HEK293 (cell line): ENCODE data around the gene FOXP1.

Experiments used
- CTCF ChIA-PET: fragments of 350-600 bp; formaldehyde crosslinking; extraction: SDS; loops from one replicate; lab custom pipeline; 2021; ENCODE audit warnings: antibody characterized with exemption; lab: Yijun Ruan, JAX
- POLR2A ChIA-PET: fragments of 300-600 bp; formaldehyde crosslinking; extraction: SDS; loops from one replicate; lab custom pipeline; 2020; ENCODE audit warnings: antibody characterized with exemption, inconsistent platforms; lab: Yijun Ruan, JAX
- H3K27ac ChIP-seq: fragments of 200-500 bp; sonication (Bioruptor generic); 2 replicates; pipeline ENCODE4 v1.5.1; 2014; ENCODE audit warnings: low read depth, low read length, control low read depth, inconsistent platforms; ENCODE audit errors: extremely low read depth
- H3K36me3 ChIP-seq, 2 experiments: fragments of 200-500 bp in 1 of 2; sonication (Bioruptor generic) in 1 of 2; 1 replicate in 1 of 2; 2 replicates in 1 of 2; pipeline ENCODE4 v1.5.1; 2014 to 2017; ENCODE audit warnings: inconsistent platforms in 2 of 2, low read length in 2 of 2; ENCODE audit not compliant: control insufficient read depth in 2 of 2, insufficient read depth in 1 of 2
- H3K4me1 ChIP-seq: fragments of 200-500 bp; sonication (Bioruptor generic); 2 replicates; pipeline ENCODE4 v1.5.1; 2014; ENCODE audit warnings: mild to moderate bottlenecking, low read length, inconsistent platforms; ENCODE audit not compliant: control insufficient read depth, insufficient read depth
- H3K4me3 ChIP-seq: 2 replicates; pipeline ENCODE4 v1.5.1; 2011; ENCODE audit warnings: low read depth, mild to moderate bottlenecking, control low read depth, low read length, moderate library complexity
- H3K9me3 ChIP-seq: fragments of 200-500 bp; sonication (Bioruptor generic); 2 replicates; pipeline ENCODE4 v1.5.1; 2014; ENCODE audit warnings: low read depth, low read length, inconsistent platforms; ENCODE audit not compliant: control insufficient read depth, insufficient read depth
- KLF9 ChIP-seq: fragments of 450-650 bp; formaldehyde crosslinking; IDR thresholded peaks from 2 replicates; pipeline ENCODE4 v1.5.1; 2016; ENCODE audit warnings: missing biosample characterization, missing genetic modification characterization, low read depth
- MEIS1 ChIP-seq: sonication (generic); formaldehyde crosslinking; IDR thresholded peaks from 2 replicates; pipeline ENCODE4 v1.8.1; 2022; ENCODE audit warnings: missing genetic modification reagents, mild to moderate bottlenecking, borderline replicate concordance
- PRDM1 ChIP-seq: fragments of 450-650 bp; formaldehyde crosslinking; IDR thresholded peaks from 2 replicates; pipeline ENCODE4; 2016; ENCODE audit warnings: missing biosample characterization, missing genetic modification characterization
- RBAK ChIP-seq: fragments of 450-650 bp; formaldehyde crosslinking; IDR thresholded peaks from 2 replicates; pipeline ENCODE4 v1.5.1; 2016; ENCODE audit warnings: missing biosample characterization, missing genetic modification characterization
- SETDB1 ChIP-seq: IDR thresholded peaks from one replicate; pipeline ENCODE4 v1.6.1; 2017; ENCODE audit warnings: mild to moderate bottlenecking, low read length, moderate library complexity, mixed read lengths; ENCODE audit not compliant: insufficient read length
- WT1 ChIP-seq: fragments of 450-650 bp; formaldehyde crosslinking; IDR thresholded peaks from 2 replicates; pipeline ENCODE4 v1.5.1; 2016; ENCODE audit warnings: missing biosample characterization, missing genetic modification characterization
- ZFP37 ChIP-seq: fragments of 450-650 bp; formaldehyde crosslinking; IDR thresholded peaks from 2 replicates; pipeline ENCODE4 v1.5.1; 2016; ENCODE audit warnings: missing biosample characterization, missing genetic modification characterization
- ZNF146 ChIP-seq: fragments of 450-650 bp; formaldehyde crosslinking; IDR thresholded peaks from 2 replicates; pipeline ENCODE4 v1.5.1; 2016; ENCODE audit warnings: missing biosample characterization, missing genetic modification characterization
- ZNF184 ChIP-seq: fragments of 450-650 bp; IDR thresholded peaks from 2 replicates; pipeline ENCODE4 v1.5.1; 2018; ENCODE audit warnings: missing biosample characterization, mild to moderate bottlenecking, missing genetic modification characterization
- ZNF350 ChIP-seq: fragments of 450-650 bp; formaldehyde crosslinking; IDR thresholded peaks from 2 replicates; pipeline ENCODE4 v1.5.0; 2017; ENCODE audit warnings: missing biosample characterization, mild to moderate bottlenecking, missing genetic modification characterization
- ZNF423 ChIP-seq: fragments of 450-650 bp; formaldehyde crosslinking; IDR thresholded peaks from 2 replicates; pipeline ENCODE4 v1.5.1; 2016; ENCODE audit warnings: missing biosample characterization, missing genetic modification characterization
- ZNF561 ChIP-seq: fragments of 450-650 bp; IDR thresholded peaks from 2 replicates; pipeline ENCODE4 v1.5.1; 2018; ENCODE audit warnings: missing biosample characterization, missing genetic modification characterization, borderline replicate concordance
- ZNF585B ChIP-seq: fragments of 450-650 bp; formaldehyde crosslinking; IDR thresholded peaks from 2 replicates; pipeline ENCODE4 v1.5.1; 2016; ENCODE audit warnings: missing biosample characterization, missing genetic modification characterization
- ZNF624 ChIP-seq: fragments of 450-650 bp; formaldehyde crosslinking; IDR thresholded peaks from 2 replicates; pipeline ENCODE4 v1.5.1; 2017; ENCODE audit warnings: missing biosample characterization, missing genetic modification characterization
- ZNF670 ChIP-seq: fragments of 450-650 bp; formaldehyde crosslinking; IDR thresholded peaks from 2 replicates; pipeline ENCODE4 v1.5.1; 2016; ENCODE audit warnings: missing biosample characterization, missing genetic modification characterization, low read depth
- ZNF830 ChIP-seq: fragments of 450-650 bp; IDR thresholded peaks from 2 replicates; pipeline ENCODE4 v1.5.0; 2018; ENCODE audit warnings: missing biosample characterization, missing genetic modification characterization, low read depth, mild to moderate bottlenecking, moderate library complexity
- ZSCAN16 ChIP-seq: fragments of 450-650 bp; formaldehyde crosslinking; IDR thresholded peaks from 2 replicates; pipeline ENCODE4 v1.5.1; 2016; ENCODE audit warnings: missing biosample characterization, missing genetic modification characterization
- ZSCAN30 ChIP-seq: fragments of 450-650 bp; IDR thresholded peaks from 2 replicates; pipeline ENCODE4 v1.5.1; 2018; ENCODE audit warnings: missing biosample characterization, mild to moderate bottlenecking, missing genetic modification characterization, moderate library complexity
- TF ChIP-seq, protein P1 (sequence below): fragments of 450-650 bp; formaldehyde crosslinking; IDR thresholded peaks from 2 replicates; pipeline ENCODE4 v1.5.1; 2016; ENCODE audit warnings: missing biosample characterization, missing genetic modification characterization, low read depth
- TF ChIP-seq, protein P2 (sequence below): fragments of 450-650 bp; formaldehyde crosslinking; IDR thresholded peaks from 2 replicates; pipeline ENCODE4 v1.5.1; 2016; ENCODE audit warnings: missing biosample characterization, missing genetic modification characterization
- TF ChIP-seq, protein P3 (sequence below): fragments of 450-650 bp; formaldehyde crosslinking; IDR thresholded peaks from 2 replicates; pipeline ENCODE4 v1.5.1; 2016; ENCODE audit warnings: missing biosample characterization, missing genetic modification characterization, borderline replicate concordance
- TF ChIP-seq, protein P4 (sequence below): fragments of 450-650 bp; formaldehyde crosslinking; IDR thresholded peaks from 2 replicates; pipeline ENCODE4 v1.5.1; 2017; ENCODE audit warnings: missing biosample characterization, mild to moderate bottlenecking, missing genetic modification characterization, moderate library complexity

Gene FOXP1

DNA sequence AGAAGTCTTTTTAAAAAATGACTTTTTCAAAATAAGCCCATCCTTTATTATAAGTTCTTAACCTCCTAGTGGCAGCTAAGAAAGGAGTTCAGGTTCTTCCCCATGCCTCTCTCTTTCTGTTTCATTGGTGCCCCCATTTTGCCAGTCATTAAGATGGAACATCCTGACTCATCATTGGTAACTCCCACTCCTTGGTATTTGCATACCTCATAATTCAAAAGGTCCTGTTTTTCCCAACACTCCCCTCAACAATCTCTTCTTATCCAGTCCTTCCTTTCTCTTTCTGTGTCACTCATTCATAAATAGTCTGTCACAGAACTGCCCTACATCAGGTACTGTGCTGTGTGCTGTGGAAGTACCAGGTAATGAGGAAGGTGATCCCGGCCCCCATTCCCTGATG is 394.0 kb downstream of the FOXP1 start:
- Histone ChIP-seq H3K27ac (no peak overlapping the region), H3K9me3 (no peaks in the 10 kb centered on the region), H3K36me3 (no peaks in the 10 kb centered on the region), H3K4me1 (no peaks in the 10 kb centered on the region; the same call in 1 of the 2 replicates), H3K4me3 (no peak overlapping the region)
- TF ChIP-seq ZNF561 (tag by site-specific recombination) (no peak), ZNF830 (no peak), ZNF184 (no peak), ZNF585B (tag by site-specific recombination) (no peak), ZNF423 (tag by site-specific recombination) (no peak), ZFP37 (tag by site-specific recombination) (no peak), SETDB1 (no peak), ZSCAN16 (no peak), PRDM1 (tag by site-specific recombination) (no peak)
- TF ChIP-seq, protein P1, sequence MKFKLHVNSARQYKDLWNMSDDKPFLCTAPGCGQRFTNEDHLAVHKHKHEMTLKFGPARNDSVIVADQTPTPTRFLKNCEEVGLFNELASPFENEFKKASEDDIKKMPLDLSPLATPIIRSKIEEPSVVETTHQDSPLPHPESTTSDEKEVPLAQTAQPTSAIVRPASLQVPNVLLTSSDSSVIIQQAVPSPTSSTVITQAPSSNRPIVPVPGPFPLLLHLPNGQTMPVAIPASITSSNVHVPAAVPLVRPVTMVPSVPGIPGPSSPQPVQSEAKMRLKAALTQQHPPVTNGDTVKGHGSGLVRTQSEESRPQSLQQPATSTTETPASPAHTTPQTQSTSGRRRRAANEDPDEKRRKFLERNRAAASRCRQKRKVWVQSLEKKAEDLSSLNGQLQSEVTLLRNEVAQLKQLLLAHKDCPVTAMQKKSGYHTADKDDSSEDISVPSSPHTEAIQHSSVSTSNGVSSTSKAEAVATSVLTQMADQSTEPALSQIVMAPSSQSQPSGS = no peak
- ChIA-PET CTCF (interaction anchor here (0.6 to 1.2 kb wide), 3 partner anchors 87 to 396 kb away, joined by 3 to 4 read pairs (median 3); no protein-coding TSS in a partner anchor), POLR2A (no interaction called here)

DNA sequence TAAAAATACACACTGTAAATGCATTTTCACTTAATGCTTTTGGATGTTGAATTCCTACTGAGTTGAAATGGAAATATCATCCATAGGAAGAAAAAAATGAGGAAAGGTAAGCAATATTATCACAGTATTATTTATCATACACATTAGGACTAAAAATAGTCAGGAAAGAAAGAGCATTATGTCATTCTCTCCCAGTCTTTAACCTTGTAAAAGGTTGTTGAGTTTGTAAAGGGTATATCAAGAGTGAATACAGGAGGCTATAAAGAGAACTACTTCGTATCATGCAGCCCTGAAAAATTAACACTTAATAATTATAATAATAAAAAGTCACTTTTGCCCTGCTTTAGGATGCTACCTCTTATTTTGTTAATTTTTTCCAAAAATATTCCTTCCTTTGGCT is 395.8 kb downstream of the FOXP1 start:
- H3K36me3 ChIP-seq = no peaks in the 10 kb centered on the region
- POLR2A ChIA-PET = no interaction called here
- TF ChIP-seq ZNF350 (tag by site-specific recombination) = no peak
- TF ChIP-seq, protein P2, sequence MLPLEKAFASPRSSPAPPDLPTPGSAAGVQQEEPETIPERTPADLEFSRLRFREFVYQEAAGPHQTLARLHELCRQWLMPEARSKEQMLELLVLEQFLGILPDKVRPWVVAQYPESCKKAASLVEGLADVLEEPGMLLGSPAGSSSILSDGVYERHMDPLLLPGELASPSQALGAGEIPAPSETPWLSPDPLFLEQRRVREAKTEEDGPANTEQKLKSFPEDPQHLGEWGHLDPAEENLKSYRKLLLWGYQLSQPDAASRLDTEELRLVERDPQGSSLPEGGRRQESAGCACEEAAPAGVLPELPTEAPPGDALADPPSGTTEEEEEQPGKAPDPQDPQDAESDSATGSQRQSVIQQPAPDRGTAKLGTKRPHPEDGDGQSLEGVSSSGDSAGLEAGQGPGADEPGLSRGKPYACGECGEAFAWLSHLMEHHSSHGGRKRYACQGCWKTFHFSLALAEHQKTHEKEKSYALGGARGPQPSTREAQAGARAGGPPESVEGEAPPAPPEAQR = no peak
- TF ChIP-seq RBAK (tag by site-specific recombination) = no peak
- TF ChIP-seq MEIS1 (CRISPR knock-in tag) = no peak
- TF ChIP-seq, protein P3, sequence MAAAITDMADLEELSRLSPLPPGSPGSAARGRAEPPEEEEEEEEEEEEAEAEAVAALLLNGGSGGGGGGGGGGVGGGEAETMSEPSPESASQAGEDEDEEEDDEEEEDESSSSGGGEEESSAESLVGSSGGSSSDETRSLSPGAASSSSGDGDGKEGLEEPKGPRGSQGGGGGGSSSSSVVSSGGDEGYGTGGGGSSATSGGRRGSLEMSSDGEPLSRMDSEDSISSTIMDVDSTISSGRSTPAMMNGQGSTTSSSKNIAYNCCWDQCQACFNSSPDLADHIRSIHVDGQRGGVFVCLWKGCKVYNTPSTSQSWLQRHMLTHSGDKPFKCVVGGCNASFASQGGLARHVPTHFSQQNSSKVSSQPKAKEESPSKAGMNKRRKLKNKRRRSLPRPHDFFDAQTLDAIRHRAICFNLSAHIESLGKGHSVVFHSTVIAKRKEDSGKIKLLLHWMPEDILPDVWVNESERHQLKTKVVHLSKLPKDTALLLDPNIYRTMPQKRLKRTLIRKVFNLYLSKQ = no peak
- no peak for TF ChIP-seq KLF9
- TF ChIP-seq ZSCAN30 (tag by site-specific recombination) = no peak
- no peak for TF ChIP-seq ZNF670 (tag by site-specific recombination)
- no peak for TF ChIP-seq SETDB1
- no peak for TF ChIP-seq ZNF146
- TF ChIP-seq, protein P4, sequence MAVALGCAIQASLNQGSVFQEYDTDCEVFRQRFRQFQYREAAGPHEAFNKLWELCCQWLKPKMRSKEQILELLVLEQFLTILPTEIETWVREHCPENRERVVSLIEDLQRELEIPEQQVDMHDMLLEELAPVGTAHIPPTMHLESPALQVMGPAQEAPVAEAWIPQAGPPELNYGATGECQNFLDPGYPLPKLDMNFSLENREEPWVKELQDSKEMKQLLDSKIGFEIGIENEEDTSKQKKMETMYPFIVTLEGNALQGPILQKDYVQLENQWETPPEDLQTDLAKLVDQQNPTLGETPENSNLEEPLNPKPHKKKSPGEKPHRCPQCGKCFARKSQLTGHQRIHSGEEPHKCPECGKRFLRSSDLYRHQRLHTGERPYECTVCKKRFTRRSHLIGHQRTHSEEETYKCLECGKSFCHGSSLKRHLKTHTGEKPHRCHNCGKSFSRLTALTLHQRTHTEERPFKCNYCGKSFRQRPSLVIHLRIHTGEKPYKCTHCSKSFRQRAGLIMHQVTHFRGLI (tag by site-specific recombination) = no peak
- no peak for TF ChIP-seq WT1
- TF ChIP-seq ZNF624 (tag by site-specific recombination) = no peak
- no peak overlapping the region for H3K27ac ChIP-seq
- no peak overlapping the region for H3K4me3 ChIP-seq
- CTCF ChIA-PET = no interaction called here
- no peaks in the 10 kb centered on the region for H3K9me3 ChIP-seq
- H3K4me1 ChIP-seq = no peaks in the 10 kb centered on the region; the same call in 1 of the 2 replicates
